HG02623 (cell line): ENCODE data around the gene PTPA.
A peak's percentile ranks its signal among the peaks of the same experiment; 100 is the strongest.
"Not testable (repeated sequence)": the region's sequence is repeated elsewhere in the genome, so short reads cannot be mapped to it uniquely, and the experiment has no call there.

Source experiments
- ATAC-seq: cut with Tn5 transposase; IDR thresholded peaks from one replicate; pipeline ENCODE4 v1.9.1; 2021; ENCODE audit warnings: moderate library complexity; ENCODE audit not compliant: unreplicated experiment

PTPA gene

GRCh38 chr9:129174724-129175514 is 63.7 kb downstream of the PTPA start:
- no peak for ATAC-seq

- no peak for ATAC-seq
Observed at GRCh38 chr9:129175515-129175824, 64.3 kb downstream of the PTPA start.

DNA sequence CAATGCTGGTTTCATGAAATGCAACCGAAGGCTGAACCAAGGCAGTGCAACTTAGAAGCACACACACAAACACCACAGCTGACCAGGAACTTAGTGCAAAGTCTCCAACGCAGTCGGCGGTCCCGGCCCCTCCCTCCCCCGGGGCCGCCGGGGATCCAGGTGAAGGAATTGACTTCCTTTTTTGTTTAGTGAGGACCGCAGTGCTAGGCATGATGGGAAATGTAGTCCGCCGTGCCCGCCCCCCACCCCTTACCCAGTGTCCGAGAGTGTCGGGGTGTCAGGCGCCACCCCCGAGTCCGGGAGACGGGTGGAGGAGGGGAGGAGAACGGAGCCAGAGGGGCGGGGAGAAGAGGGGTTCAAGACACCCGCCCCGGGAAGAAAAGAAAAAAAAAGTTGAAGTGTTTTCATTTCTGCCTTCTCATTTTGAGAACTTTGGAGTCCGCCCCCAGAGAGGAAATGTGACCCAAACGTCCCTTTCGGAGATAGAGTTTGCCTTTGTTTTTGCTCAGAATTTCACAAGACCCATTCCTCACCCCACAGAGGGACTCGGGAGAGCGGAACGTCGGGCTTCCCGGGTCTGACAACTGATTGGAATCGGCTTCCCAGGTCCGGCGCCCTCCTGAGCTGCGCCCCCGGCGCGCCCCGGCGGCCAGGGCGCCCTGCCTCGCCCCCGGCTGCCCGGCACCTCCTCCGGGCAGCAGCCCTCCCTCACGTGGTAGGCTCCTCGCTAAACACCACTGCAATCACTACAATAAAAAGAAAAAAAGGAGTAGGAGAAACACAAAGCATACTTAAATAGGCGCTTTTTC is 64.8 kb downstream of the PTPA start:
- no peak for ATAC-seq

GRCh38 chr9:129176701-129177442 is 65.7 kb downstream of the PTPA start:
- no peak for ATAC-seq

GRCh38 chr9:129177443-129177790 is 66.2 kb downstream of the PTPA start:
- peak; percentile 19 for ATAC-seq

- peak; percentile 76 for ATAC-seq
Observed at GRCh38 chr9:129177791-129178567, 66.8 kb downstream of the PTPA start, which contains the start of gene IER5L. IER5L (minus strand) TSS chr9:129178261; CDS start chr9:129178052, 209 bp downstream.

DNA sequence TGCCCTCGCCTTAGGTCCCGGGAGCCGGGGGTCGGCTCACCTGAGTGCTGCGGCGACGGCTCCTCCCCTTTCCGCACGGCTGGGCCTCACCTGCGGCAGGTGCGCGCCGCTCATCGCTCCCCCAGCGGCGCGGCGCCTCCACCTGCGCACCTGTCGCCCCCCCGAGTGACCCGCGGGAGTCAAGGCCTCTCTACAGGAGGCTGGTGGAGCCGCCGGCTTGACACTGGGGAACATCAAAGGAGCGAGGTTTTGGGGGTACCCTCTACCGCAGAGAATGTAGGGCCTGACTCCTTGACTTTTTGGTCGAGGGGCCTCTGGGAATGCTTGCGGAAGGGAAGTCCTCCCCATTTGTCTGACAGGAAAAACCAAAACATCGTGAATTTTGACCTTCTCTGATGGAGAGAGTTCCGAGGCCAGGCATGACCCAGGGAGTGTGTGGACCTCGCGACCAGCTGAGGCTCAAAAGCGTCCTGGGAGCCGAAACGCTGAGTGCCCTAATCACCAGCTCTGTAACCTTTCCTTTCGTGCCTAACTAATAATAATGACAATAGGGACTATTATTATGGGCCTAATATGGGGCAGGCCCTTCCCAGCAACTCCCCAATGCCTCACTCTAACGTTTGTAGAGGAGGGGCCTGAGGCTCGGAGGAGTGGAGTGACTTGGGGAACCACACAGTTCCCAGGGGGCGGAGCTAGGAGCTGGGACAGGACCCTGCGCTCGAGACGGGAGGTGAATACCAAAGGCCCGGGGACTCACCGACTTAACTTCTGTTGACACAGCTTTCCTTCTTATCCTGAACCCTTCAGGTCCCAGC is 67.6 kb downstream of the PTPA start:
- ATAC-seq: no peak

DNA sequence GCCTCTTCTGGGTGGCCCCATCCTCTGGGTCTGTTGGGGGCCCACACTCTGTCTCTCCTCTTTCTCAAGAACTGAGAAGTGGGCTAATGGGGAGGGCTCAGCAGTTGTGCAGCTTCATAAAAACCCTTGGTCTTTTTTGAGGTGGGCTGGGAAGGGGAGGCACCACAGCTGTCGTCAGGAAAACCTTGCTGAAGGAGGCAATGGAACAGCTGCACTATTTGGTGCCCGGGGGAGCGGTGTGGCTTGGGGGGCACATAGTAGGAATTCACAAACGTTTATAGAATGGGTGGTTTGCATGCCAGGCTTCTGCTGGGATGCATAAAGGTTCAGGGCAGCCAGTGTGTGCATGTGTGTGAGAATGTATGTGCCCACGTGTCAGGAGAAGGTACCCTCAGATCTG is 70.0 kb downstream of the PTPA start:
- no peak for ATAC-seq

DNA sequence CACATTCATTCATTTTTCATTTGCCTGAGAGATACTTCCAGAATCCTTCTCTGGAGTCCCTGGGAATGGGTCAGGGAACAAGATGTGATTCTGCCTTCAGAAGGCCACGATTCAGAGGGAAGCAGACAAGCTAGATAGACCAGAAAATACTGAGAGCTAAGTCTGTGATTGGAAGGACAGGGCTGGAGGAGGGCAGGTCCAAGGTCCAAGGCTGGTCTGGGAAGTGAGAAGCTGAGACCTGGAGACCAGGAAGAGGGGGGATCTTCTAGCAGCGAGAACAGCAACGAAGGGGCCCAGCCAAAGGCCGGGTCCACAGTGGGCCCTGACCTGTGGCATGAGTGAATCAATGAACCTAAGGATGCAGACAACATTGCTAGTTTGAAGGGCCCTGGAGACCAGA is 70.9 kb downstream of the PTPA start:
- ATAC-seq: no peak

DNA sequence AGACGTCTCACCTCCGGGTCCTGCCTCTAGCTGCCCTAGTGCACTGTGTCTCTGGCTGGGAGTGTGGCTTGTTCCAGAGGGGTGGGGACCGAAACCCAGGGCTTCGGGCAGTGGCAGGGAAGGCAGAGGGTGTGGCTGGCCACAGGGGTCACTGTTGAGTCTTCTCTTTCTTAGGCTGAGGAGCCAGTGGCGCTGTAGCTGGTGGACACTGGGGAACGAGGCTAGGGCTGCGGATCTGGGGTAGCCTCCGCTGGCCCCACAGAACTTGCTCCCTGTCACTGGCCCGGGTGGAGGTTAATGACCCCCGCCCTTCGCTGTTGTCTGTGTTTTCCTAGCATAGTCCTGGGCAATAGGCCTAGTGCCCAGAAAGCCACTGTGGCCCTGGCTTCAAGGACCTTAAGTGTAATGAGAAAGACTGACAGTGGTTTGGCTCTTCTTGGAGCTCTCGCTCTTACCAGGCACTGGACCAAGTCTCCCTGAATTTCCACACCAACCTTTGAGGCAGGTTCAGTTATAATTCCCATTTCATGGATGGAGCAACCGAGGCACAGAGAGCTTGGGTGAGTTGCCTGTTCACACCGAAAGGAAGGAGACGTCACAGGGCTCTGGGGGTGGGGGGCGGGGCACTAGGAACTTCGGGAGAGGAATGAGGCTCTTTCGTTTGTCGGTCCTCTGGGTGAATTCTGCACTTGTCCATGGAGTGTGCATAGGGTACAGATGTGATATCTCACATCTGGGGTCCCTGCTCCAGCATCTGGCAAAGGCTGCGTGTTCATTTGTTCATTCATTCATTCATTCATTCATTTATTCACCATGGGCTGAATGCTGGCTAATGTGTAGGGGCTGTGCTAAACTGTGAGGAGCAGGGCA is 71.6 kb downstream of the PTPA start:
- no peak for ATAC-seq

GRCh38 chr9:129183495-129184218 is 72.4 kb downstream of the PTPA start:
- no peak for ATAC-seq

- no peak for ATAC-seq
Observed at GRCh38 chr9:129184219-129184524, 73.0 kb downstream of the PTPA start.

DNA sequence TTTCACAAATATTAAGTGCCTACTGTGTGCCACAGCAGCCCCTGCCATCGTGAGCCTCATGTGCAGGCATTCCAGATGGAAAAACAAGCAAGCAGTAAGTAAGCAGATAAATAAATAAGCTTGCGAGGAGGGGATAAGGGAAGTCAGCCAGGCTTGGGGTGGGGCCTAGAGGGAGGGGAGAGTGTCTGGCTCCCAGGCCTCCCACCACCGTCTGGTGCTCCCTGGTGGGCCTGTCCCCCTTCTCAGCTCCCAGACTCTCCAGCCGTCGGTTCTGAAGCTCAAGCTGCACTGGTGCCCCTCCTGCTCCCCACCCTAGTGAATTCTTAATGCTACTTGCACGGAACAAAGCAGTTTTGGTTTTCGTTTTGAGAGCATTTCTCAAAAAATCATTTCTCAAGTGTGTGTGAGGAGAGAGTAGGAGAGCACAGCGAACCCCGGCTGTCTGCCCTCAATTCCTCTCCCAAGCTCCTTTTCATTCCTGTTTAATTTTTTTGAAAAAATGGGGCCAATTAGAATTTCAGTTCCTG is 73.4 kb downstream of the PTPA start:
- ATAC-seq: no peak

DNA sequence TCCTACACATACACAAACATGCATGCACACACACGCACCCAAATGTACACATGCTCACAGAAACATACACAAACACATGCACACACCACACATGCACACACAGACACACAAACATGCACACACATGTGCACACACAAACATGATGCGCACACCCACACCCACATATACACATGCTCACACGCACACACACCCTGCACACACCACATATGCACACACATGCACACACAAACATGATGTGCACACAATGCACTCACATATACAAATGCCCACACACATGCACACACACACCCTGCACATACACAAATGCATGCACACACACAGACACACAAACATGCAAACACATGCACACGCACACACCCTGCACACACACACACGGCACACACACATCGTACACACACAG is 74.2 kb downstream of the PTPA start:
- no peak for ATAC-seq

GRCh38 chr9:129185991-129186390 is 74.8 kb downstream of the PTPA start:
- ATAC-seq: no peak

- ATAC-seq: no peak
Observed at GRCh38 chr9:129187042-129187441, 75.8 kb downstream of the PTPA start.

DNA sequence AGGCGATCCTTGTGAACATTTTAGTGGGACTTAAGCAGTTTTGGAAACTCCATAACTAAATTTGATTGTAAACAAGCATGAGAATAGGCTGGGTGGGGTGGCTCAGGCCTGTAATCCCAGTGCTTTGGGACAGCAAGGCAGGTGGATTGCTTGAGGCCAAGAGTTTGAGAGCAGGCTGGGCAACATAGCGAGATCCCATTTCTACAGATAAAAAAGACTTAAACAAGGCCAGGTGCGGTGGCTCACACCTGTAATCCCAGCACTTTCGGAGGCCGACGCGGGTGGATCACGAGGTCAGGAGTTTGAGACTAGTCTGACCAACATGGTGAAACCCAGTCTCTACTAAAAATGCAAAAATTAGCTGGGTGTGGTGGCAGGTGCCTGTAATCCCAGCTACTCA is 78.8 kb downstream of the PTPA start:
- not testable (repeated sequence) for ATAC-seq

DNA sequence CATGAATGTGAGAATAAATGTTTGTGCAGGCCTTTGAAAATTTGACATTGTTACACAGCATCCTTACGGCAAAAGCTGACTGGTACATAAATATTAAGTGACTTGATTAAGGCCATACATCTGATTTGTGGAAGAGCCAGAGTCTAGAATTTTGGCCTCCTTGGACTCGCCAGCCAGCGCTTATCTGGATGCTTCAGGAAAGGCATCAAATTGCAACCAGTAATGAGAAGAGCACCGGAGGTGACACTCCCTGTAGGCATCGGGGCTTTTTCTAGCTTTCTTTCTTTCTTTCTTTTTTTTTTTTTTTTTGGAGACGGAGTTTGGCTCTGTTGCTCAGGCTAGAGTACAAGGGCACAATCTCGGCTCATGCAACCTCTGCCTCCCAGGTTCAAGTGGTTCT is 80.0 kb downstream of the PTPA start:
- ATAC-seq: no peak
